Common myeloid progenitor, CD34-positive (primary cell): ENCODE measurements around the gene COG2.

ENCODE experiments used
- CTCF ChIA-PET: fragments of 350-600 bp; sonication (Branson Sonifier 250); formaldehyde crosslinking; loops from one replicate; lab custom pipeline; 2021; ENCODE audit warnings: antibody characterized with exemption; lab: Charles Lee
- POLR2A ChIA-PET: fragments of 350-600 bp; sonication (Branson Sonifier 250); formaldehyde crosslinking; loops from one replicate; lab custom pipeline; 2021; ENCODE audit warnings: antibody characterized with exemption; lab: Charles Lee
- DNase-seq, 3 donors: peaks; one replicate each; pipeline versions ENCODE4 v3.0.0 to v3.0.0-alpha.2; 2013
- H3K27ac ChIP-seq, 2 experiments: 1 replicate in 1 of 2; 2 replicates in 1 of 2; pipeline ENCODE4 v1.7.0; 2013; ENCODE audit warnings: inconsistent platforms in 2 of 2, low read length in 2 of 2, mild to moderate bottlenecking in 2 of 2, low read depth in 1 of 2, moderate library complexity in 1 of 2; ENCODE audit not compliant: severe bottlenecking in 2 of 2, insufficient read depth in 1 of 2, poor library complexity in 1 of 2
- H3K27me3 ChIP-seq, 5 experiments: replicated peaks in 2 of 5; 1 replicate in 3 of 5; 2 replicates in 2 of 5; pipeline versions ENCODE4 v1.6.1 to v1.7.0; 2013; ENCODE audit warnings: low read length in 4 of 5, mild to moderate bottlenecking in 2 of 5, moderate library complexity in 2 of 5, inconsistent platforms in 1 of 5; ENCODE audit not compliant: insufficient read depth in 5 of 5, control insufficient read depth in 4 of 5
- H3K36me3 ChIP-seq, 4 experiments: 1 replicate in 2 of 4; 2 replicates in 2 of 4; pipeline versions ENCODE4 v1.6.1 to v1.7.0; 2013; ENCODE audit warnings: low read length in 3 of 4, control low read depth in 1 of 4, mild to moderate bottlenecking in 1 of 4; ENCODE audit not compliant: control insufficient read depth in 4 of 4, insufficient read depth in 4 of 4
- H3K4me1 ChIP-seq, 4 experiments: 1 replicate in 3 of 4; 2 replicates in 1 of 4; pipeline versions ENCODE4 v1.6.1 to v1.7.1; 2013; ENCODE audit warnings: low read length in 3 of 4, mild to moderate bottlenecking in 3 of 4, control low read depth in 1 of 4, inconsistent platforms in 1 of 4, moderate library complexity in 1 of 4; ENCODE audit not compliant: control insufficient read depth in 4 of 4, insufficient read depth in 4 of 4; ENCODE audit errors: control extremely low read depth in 1 of 4
- H3K4me3 ChIP-seq, 7 experiments: 1 replicate in 4 of 7; 2 replicates in 3 of 7; pipeline versions ENCODE4 v1.5.1 to v1.7.0; 2013; ENCODE audit warnings: mild to moderate bottlenecking in 7 of 7, low read length in 6 of 7, moderate library complexity in 6 of 7, inconsistent platforms in 2 of 7, low read depth in 2 of 7, control low read depth in 1 of 7; ENCODE audit not compliant: insufficient read depth in 4 of 7, control insufficient read depth in 1 of 7; ENCODE audit errors: extremely low read depth in 1 of 7
- H3K9me3 ChIP-seq, 5 experiments: 1 replicate in 4 of 5; 2 replicates in 1 of 5; pipeline versions ENCODE4 v1.6.1 to v1.7.1; 2013; ENCODE audit warnings: low read length in 4 of 5, mild to moderate bottlenecking in 2 of 5, inconsistent platforms in 1 of 5, low read depth in 1 of 5, moderate library complexity in 1 of 5; ENCODE audit not compliant: control insufficient read depth in 4 of 5, insufficient read depth in 2 of 5; ENCODE audit errors: control extremely low read depth in 1 of 5
- WGBS: methylation state at CpG from one replicate; pipeline ENCODE4 v1.1.5; 2013; ENCODE audit not compliant: insufficient coverage; 5-methylcytosine and 5-hydroxymethylcytosine counted together

The COG2 gene

DNA sequence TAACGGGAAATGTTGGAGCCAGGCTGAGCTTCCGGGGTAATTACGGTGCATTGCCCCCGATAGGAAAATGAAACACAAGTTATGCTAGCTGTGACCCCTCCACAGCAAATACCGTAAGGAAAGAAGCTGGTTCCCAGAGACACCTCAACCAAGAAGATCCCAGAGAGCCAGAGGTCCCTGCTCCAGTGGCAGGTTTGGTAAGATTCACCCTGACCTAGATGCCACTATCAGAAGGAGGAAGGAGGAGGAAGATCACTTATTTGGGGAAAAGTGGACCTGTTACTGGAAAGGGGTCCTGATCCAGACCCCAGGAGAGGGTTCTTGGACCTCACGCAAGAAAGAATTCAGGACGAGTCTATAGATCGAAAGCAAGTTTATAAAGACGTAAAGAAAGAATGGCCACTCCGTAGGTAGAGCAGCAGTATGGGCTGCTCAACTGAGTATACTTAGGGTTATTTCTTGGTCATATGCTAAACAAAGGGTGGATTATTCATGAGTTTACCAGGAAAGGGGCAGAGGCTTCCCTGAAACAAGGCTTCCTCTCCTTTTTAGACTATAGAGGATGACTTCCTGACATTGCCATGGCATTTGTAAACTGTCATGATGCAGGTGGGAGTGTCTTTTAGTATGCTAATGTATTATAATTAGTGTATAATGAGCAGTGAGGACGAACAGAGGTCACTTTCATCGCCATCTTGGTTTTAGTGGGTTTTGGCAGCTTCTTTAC lies 97.4 kb downstream of the COG2 start:
- 95% methylated on average over 11 of the region's 12 CpGs for WGBS
- no peak overlapping the region for H3K27ac ChIP-seq
- peaks cover 0 to 4% (median 4%) of the 10 kb centered on the region in 5 experiments for H3K9me3 ChIP-seq
- H3K36me3 ChIP-seq, result no peaks in the 10 kb centered on the region
- ChIA-PET CTCF (no interaction called here), POLR2A (no interaction called here)
- no peak overlapping the region for H3K4me3 ChIP-seq
- DNase-seq, result no peak
- H3K27me3 ChIP-seq, result peaks cover 0 to 11% (median 2%) of the 10 kb centered on the region in 5 experiments
- no peaks in the 10 kb centered on the region for H3K4me1 ChIP-seq
